ENCODE results near the gene RANBP3.
A peak's percentile ranks its signal among the peaks of the same experiment; 100 is the strongest.

RANBP3 gene

GRCh38 chr19:5948752-5949564 lies 29.0 kb downstream of the RANBP3 start:
- Histone ChIP-seq H3K4me3 (ENCODE audit: low read depth in 1 of 2, low read length in 1 of 2) (no peak overlapping the region), H3K27ac (peak overlapping the region; percentile 96), H3K36me3 (peaks cover 12% of the 10 kb centered on the region), H3K9me3 (no peaks in the 10 kb centered on the region), H3K4me1 (ENCODE audit: control insufficient read depth in 1 of 2, insufficient read depth in 1 of 2, low read depth in 1 of 2, low read length in 1 of 2) (peaks cover 44 to 46% of the 10 kb centered on the region in 2 experiments), H3K27me3 (no peaks in the 10 kb centered on the region)
- TF ChIP-seq CTCF (IDR thresholded peaks at IDR 0.05): no peak

DNA sequence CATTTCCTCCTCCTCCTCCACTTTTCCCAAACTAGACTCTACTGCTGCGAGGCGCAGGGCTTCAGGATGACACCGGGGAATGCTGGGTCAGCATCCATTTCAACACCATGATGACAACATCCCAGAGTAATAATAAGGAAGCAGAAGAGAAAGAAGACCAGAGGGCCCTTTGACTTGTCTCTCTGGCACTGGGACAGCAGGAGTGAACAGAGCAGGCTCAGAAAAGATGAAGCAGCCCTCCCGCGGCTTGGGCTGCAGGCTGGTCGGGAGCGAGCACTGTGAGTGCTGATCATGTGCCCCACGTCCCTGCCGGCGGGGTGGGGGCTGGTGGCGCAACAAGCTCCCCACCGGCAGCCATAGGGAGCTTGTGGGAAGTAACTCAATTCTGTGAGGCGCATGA lies 30.5 kb downstream of the RANBP3 start:
- peaks cover 21% of the 10 kb centered on the region for H3K36me3 ChIP-seq
- H3K4me3 ChIP-seq (ENCODE audit: low read depth in 1 of 2, low read length in 1 of 2): peak overlapping the region; percentile 55 to 56
- H3K9me3 ChIP-seq: no peaks in the 10 kb centered on the region
- no peak for TF ChIP-seq CTCF (IDR thresholded peaks at IDR 0.05)
- peaks cover 31 to 34% of the 10 kb centered on the region in 2 experiments for H3K4me1 ChIP-seq (ENCODE audit: control insufficient read depth in 1 of 2, insufficient read depth in 1 of 2, low read depth in 1 of 2, low read length in 1 of 2)
- no peaks in the 10 kb centered on the region for H3K27me3 ChIP-seq
- peak overlapping the region; percentile 96 for H3K27ac ChIP-seq

DNA sequence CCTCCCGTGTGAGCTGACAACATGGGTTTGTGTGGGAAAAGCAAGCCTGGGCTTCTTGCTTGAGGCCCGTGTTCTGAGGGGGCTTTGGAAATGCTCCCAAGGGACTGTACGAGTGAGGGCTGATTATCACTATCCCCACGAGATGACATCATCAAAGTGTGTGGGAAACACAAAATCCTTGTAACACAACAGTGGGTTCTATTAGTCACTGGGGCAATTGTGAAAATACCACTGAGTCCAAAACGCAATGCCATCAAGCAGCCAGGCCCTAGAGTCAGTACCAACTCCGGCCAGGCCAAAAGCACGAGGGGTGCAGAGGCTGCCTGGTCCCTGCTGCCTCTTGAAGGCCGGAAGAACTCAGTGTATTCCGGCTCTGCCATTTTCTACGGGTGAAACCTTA lies 34.3 kb downstream of the RANBP3 start:
- TF ChIP-seq CTCF (IDR thresholded peaks at IDR 0.05): no peak
- Histone ChIP-seq H3K4me3 (ENCODE audit: low read depth in 1 of 2, low read length in 1 of 2) (no peak overlapping the region), H3K27me3 (no peaks in the 10 kb centered on the region), H3K27ac (no peak overlapping the region), H3K9me3 (no peaks in the 10 kb centered on the region), H3K4me1 (ENCODE audit: control insufficient read depth in 1 of 2, insufficient read depth in 1 of 2, low read depth in 1 of 2, low read length in 1 of 2) (peaks cover 19% of the 10 kb centered on the region in 2 experiments), H3K36me3 (peaks cover 39% of the 10 kb centered on the region)

- H3K27me3 ChIP-seq: no peaks in the 10 kb centered on the region
- no peaks in the 10 kb centered on the region for H3K9me3 ChIP-seq
- H3K36me3 ChIP-seq: peaks cover 44% of the 10 kb centered on the region
- no peak overlapping the region for H3K27ac ChIP-seq
- H3K4me1 ChIP-seq (ENCODE audit: control insufficient read depth in 1 of 2, insufficient read depth in 1 of 2, low read depth in 1 of 2, low read length in 1 of 2): peaks cover 17 to 18% of the 10 kb centered on the region in 2 experiments
- TF ChIP-seq CTCF (IDR thresholded peaks at IDR 0.05): no peak
- H3K4me3 ChIP-seq (ENCODE audit: low read depth in 1 of 2, low read length in 1 of 2): no peak overlapping the region
Observed at GRCh38 chr19:5943045-5943444, 34.9 kb downstream of the RANBP3 start.

DNA sequence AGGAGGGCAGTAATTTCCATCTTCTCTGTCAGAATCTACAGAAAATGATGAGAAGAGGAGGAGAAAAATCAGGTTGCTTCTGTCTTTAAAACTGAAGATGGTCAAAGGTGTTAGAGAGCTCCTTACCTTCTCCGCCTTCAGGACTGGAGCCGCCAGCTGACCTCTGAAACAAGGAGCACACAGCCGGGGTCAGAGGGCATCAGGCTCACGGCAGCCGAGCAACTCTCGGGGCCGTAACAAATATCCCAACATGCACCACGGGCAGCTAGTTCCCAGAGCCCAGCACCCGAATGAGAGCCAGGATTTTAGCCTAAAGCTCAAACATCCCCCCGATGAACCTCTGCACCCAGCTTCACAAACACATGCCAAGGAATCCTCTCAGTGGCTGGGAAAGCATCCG lies 36.3 kb downstream of the RANBP3 start:
- TF ChIP-seq CTCF (IDR thresholded peaks at IDR 0.05): no peak
- H3K9me3 ChIP-seq: no peaks in the 10 kb centered on the region
- H3K4me3 ChIP-seq (ENCODE audit: low read depth in 1 of 2, low read length in 1 of 2): no peak overlapping the region
- peaks cover 57% of the 10 kb centered on the region for H3K36me3 ChIP-seq
- peaks cover 3 to 4% of the 10 kb centered on the region in 2 experiments for H3K4me1 ChIP-seq (ENCODE audit: control insufficient read depth in 1 of 2, insufficient read depth in 1 of 2, low read depth in 1 of 2, low read length in 1 of 2)
- no peaks in the 10 kb centered on the region for H3K27me3 ChIP-seq
- no peak overlapping the region for H3K27ac ChIP-seq
